ENCODE measurements around the gene BPTF.

BPTF gene

GRCh38 chr17:67833946-67834631, 8.8 kb downstream of the BPTF start:
- TF ChIP-seq CTCF (IDR thresholded peaks at IDR 0.05; ENCODE audit: borderline replicate concordance, control extremely low read depth, extremely low read depth, insufficient read depth, missing control alignments): no peak
- in situ Hi-C loops (cut with MboI; ENCODE audit: low sequenced_read_pairs, unreplicated experiment): no loop called here
- DNase-seq (ENCODE audit: low spot score): no peak

- DNase-seq (ENCODE audit: low spot score): no peak
- TF ChIP-seq CTCF (IDR thresholded peaks at IDR 0.05; ENCODE audit: borderline replicate concordance, control extremely low read depth, extremely low read depth, insufficient read depth, missing control alignments): no peak
- in situ Hi-C loops (cut with MboI; ENCODE audit: low sequenced_read_pairs, unreplicated experiment): no loop called here
Measured at GRCh38 chr17:67834634-67835033, 9.3 kb downstream of the BPTF start.

- DNase-seq (ENCODE audit: low spot score): no peak
- in situ Hi-C loops (cut with MboI; ENCODE audit: low sequenced_read_pairs, unreplicated experiment): no loop called here
- no peak for TF ChIP-seq CTCF (IDR thresholded peaks at IDR 0.05; ENCODE audit: borderline replicate concordance, control extremely low read depth, extremely low read depth, insufficient read depth, missing control alignments)
Measured at GRCh38 chr17:67836205-67836987, 11.1 kb downstream of the BPTF start.

- in situ Hi-C loops (cut with MboI; ENCODE audit: low sequenced_read_pairs, unreplicated experiment): no loop called here
- no peak for DNase-seq (ENCODE audit: low spot score)
- no peak for TF ChIP-seq CTCF (IDR thresholded peaks at IDR 0.05; ENCODE audit: borderline replicate concordance, control extremely low read depth, extremely low read depth, insufficient read depth, missing control alignments)
Measured at GRCh38 chr17:67837965-67838364, 12.7 kb downstream of the BPTF start.

GRCh38 chr17:67838538-67838937, 13.2 kb downstream of the BPTF start:
- in situ Hi-C loops (cut with MboI; ENCODE audit: low sequenced_read_pairs, unreplicated experiment): no loop called here
- no peak for DNase-seq (ENCODE audit: low spot score)
- no peak for TF ChIP-seq CTCF (IDR thresholded peaks at IDR 0.05; ENCODE audit: borderline replicate concordance, control extremely low read depth, extremely low read depth, insufficient read depth, missing control alignments)

- in situ Hi-C loops (cut with MboI; ENCODE audit: low sequenced_read_pairs, unreplicated experiment): no loop called here
- no peak for DNase-seq (ENCODE audit: low spot score)
Measured at GRCh38 chr17:67841992-67842391, 16.7 kb downstream of the BPTF start.

More at GRCh38 chr17:67841992-67842391, 16.7 kb downstream of the BPTF start:
- no peak for TF ChIP-seq CTCF (IDR thresholded peaks at IDR 0.05; ENCODE audit: borderline replicate concordance, control extremely low read depth, extremely low read depth, insufficient read depth, missing control alignments)

Data from GM13976 (cell line).